Thyroid gland (tissue), 4 donors: Measurements from ENCODE around the gene ZNF804A. TPM values are rescaled to one million over a fixed set of nuclear protein-coding genes. Genes with fewer than 3 reads are reported as not detected.
"Not testable (repeated sequence)": the region's sequence is repeated elsewhere in the genome, so short reads cannot be mapped to it uniquely, and the experiment has no call there.

Source experiments
- DNase-seq, 2 donors: peaks; one replicate each; pipeline ENCODE4 v3.0.0-alpha.2; 2019
- H3K27ac ChIP-seq, 3 donors: fragments of 200-600 bp; sonication (generic); 1 replicate in 2 of 3; 2 replicates in 1 of 3; pipeline ENCODE4 v1.5.1; 2016 to 2019; ENCODE audit warnings: mild to moderate bottlenecking in 1 of 3, moderate library complexity in 1 of 3
- H3K27me3 ChIP-seq: fragments of 200-600 bp; sonication (generic); one replicate; pipeline ENCODE4 v1.5.1; 2019
- H3K36me3 ChIP-seq, 2 donors: fragments of 200-600 bp; sonication (generic); one replicate each; pipeline ENCODE4 v1.5.1; 2016 to 2019
- H3K4me1 ChIP-seq, 2 donors: fragments of 200-600 bp; sonication (generic); one replicate each; pipeline ENCODE4 v1.5.1; 2017 to 2019
- H3K4me3 ChIP-seq, 3 donors: fragments of 200-600 bp; sonication (generic); replicated peaks in 1 of 3; 1 replicate in 2 of 3; 2 replicates in 1 of 3; pipeline ENCODE4 v1.5.1; 2016; ENCODE audit warnings: mild to moderate bottlenecking in 1 of 3
- H3K9me3 ChIP-seq: fragments of 200-600 bp; sonication (generic); one replicate; pipeline ENCODE4 v1.5.1; 2017
- POLR2A ChIP-seq, 2 donors: fragments of 450-650 bp; IDR thresholded peaks; one replicate each; pipeline ENCODE4 v1.6.1; 2017; ENCODE audit warnings: antibody characterized with exemption in 2 of 2, mild to moderate bottlenecking in 2 of 2, moderate library complexity in 1 of 2
- WGBS, 2 donors: methylation state at CpG; one replicate each; pipeline ENCODE4 v1.1.5; 2017; 5-methylcytosine and 5-hydroxymethylcytosine counted together
- intact Hi-C: fragments of 100-400 bp; cut with DNase I; formaldehyde crosslinking; loops from one replicate; pipeline ENCODE4 v1.15.1; 2023
- total RNA-seq, 4 donors: library from RNA; depleted of rRNA; stranded (reverse); fragments of >200 nt; gene quantifications; one replicate each; pipeline ENCODE4 v1.2.3, GENCODE V29; 2016
- TF ChIP-seq, protein P1 (sequence below), 6 experiments: fragments of 200-600 bp in 3 of 6; fragments of 450-650 bp in 3 of 6; sonication (generic) in 3 of 6; IDR thresholded peaks; one replicate each; pipeline ENCODE4 v1.5.1; 2016 to 2019; ENCODE audit warnings: antibody characterized with exemption in 6 of 6, mild to moderate bottlenecking in 2 of 6, inconsistent platforms in 1 of 6, moderate library complexity in 1 of 6

ZNF804A gene
- total RNA-seq, 4 donors from 2014 or later: 0.49 to 1.2 TPM; not detected in 2

DNA sequence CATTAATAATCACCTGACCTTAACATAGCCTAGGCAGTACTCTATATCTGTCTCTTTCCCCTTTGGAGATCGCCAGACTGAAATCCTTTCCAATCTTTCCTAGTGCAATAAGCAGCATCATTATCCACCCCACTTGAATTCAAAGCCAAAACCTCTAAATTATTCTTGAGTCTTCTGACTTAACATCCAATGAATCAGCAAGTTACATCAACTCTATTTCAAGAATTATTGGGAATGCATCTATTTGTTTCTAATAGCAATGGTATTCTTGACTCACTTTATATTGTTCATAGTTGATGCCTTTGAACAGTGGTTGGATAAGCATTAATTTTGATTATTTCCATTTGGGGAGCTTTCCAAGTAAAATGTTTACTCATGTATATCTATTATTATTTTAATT is 144.8 kb downstream of the ZNF804A start:
- Histone ChIP-seq H3K36me3 (no peaks in the 10 kb centered on the region), H3K27ac (no peak overlapping the region), H3K9me3 (no peaks in the 10 kb centered on the region), H3K4me3 (no peak overlapping the region), H3K4me1 (no peaks in the 10 kb centered on the region), H3K27me3 (no peaks in the 10 kb centered on the region)
- no peak for TF ChIP-seq POLR2A (IDR thresholded peaks at IDR 0.05)
- TF ChIP-seq, protein P1, sequence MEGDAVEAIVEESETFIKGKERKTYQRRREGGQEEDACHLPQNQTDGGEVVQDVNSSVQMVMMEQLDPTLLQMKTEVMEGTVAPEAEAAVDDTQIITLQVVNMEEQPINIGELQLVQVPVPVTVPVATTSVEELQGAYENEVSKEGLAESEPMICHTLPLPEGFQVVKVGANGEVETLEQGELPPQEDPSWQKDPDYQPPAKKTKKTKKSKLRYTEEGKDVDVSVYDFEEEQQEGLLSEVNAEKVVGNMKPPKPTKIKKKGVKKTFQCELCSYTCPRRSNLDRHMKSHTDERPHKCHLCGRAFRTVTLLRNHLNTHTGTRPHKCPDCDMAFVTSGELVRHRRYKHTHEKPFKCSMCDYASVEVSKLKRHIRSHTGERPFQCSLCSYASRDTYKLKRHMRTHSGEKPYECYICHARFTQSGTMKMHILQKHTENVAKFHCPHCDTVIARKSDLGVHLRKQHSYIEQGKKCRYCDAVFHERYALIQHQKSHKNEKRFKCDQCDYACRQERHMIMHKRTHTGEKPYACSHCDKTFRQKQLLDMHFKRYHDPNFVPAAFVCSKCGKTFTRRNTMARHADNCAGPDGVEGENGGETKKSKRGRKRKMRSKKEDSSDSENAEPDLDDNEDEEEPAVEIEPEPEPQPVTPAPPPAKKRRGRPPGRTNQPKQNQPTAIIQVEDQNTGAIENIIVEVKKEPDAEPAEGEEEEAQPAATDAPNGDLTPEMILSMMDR (IDR thresholded peaks at IDR 0.05): no peak
- intact Hi-C loops: no loop called here
- 87 to 90% methylated on average over 1 of the region's 1 CpG for WGBS, 2 donors
- no peak for DNase-seq

DNA sequence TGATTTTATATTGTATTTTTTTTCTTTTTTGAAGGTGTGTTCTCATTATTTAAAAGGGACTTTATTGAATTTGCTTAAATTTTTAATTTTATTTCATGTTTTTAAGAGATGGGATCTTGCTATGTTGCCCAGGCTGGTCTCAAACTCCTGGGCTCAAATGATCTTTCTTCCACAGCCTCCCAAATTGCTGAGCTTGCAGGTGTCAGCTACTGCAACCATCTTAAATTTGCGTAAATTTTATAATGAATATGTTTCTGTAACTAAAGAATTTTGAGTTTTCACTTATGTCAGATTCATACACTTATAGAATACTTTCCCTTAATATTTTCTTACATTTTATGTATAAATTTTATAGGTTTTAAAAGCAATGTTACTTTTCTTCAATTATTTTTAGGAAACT is 157.8 kb downstream of the ZNF804A start:
- no peaks in the 10 kb centered on the region for H3K4me1 ChIP-seq
- no peaks in the 10 kb centered on the region for H3K27me3 ChIP-seq
- no peak overlapping the region for H3K4me3 ChIP-seq
- no peak overlapping the region for H3K27ac ChIP-seq
- 92 to 95% methylated on average over 1 of the region's 1 CpG for WGBS, 2 donors
- intact Hi-C loops: no loop called here
- DNase-seq: no peak
- H3K36me3 ChIP-seq: no peaks in the 10 kb centered on the region
- no peaks in the 10 kb centered on the region for H3K9me3 ChIP-seq
- TF ChIP-seq, protein P1 (IDR thresholded peaks at IDR 0.05): no peak
- no peak for TF ChIP-seq POLR2A (IDR thresholded peaks at IDR 0.05)

DNA sequence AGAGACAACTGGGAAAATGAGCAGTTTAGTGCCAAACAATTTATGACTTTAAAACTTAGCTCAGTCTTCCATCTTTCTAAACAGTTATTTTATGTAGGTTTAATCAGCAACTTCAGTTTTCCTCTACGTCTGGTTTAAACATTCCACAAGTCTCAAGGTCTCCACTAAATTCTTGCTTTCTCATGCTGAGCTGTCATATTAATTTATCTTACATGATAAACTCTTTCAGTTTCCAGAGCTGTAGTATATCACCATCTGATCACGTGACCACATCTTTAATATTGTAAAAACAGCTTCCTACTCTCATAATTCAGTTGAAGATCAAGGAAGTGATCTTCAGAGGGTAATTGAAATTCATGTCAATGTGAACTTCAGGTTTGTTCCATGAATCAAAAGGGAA is 158.6 kb downstream of the ZNF804A start:
- no peaks in the 10 kb centered on the region for H3K4me1 ChIP-seq
- intact Hi-C loops: no loop called here
- no peak overlapping the region for H3K4me3 ChIP-seq
- no peaks in the 10 kb centered on the region for H3K27me3 ChIP-seq
- no peaks in the 10 kb centered on the region for H3K36me3 ChIP-seq
- WGBS, 2 donors: 60 to 66% methylated on average over 2 of the region's 2 CpGs
- DNase-seq: no peak
- TF ChIP-seq, protein P1 (IDR thresholded peaks at IDR 0.05): no peak
- TF ChIP-seq POLR2A (IDR thresholded peaks at IDR 0.05): no peak
- no peaks in the 10 kb centered on the region for H3K9me3 ChIP-seq
- H3K27ac ChIP-seq: no peak overlapping the region

DNA sequence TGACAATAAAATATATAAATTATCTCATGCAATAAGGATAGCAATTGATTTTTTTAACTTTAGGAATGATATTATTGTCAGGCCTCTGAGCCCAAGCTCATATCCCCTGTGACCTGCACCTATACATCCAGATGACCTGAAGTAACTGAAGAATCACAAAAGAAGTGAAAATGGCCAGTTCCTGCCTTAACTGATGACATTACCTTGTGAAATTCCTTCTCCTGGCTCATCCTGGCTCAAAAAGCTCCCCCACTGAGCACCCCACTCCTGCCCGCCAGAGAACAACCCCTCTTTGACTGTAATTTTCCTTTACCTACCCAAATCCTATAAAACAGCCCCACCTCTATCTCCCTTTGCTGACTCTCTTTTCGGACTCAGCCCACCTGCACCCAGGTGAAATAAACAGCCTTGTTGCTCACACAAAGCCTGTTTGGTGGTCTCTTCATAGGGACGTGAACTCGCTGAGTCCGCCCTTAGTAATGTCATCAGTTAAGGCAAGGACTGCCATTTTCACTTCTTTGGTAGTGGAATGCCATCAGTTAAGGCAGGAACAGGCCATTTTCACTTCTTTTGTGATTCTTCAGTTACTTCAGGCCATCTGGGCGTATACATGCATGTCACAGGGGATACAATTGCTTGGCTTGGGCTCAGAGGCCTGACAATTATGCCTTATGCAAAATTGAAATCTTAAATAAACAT is 161.4 kb downstream of the ZNF804A start:
- H3K4me1 ChIP-seq, H3K36me3 ChIP-seq, intact Hi-C loops, H3K9me3 ChIP-seq, H3K27ac ChIP-seq, DNase-seq, H3K27me3 ChIP-seq, H3K4me3 ChIP-seq: not testable (repeated sequence)
- 89 to 92% methylated on average over 6 of the region's 6 CpGs for WGBS, 2 donors

DNA sequence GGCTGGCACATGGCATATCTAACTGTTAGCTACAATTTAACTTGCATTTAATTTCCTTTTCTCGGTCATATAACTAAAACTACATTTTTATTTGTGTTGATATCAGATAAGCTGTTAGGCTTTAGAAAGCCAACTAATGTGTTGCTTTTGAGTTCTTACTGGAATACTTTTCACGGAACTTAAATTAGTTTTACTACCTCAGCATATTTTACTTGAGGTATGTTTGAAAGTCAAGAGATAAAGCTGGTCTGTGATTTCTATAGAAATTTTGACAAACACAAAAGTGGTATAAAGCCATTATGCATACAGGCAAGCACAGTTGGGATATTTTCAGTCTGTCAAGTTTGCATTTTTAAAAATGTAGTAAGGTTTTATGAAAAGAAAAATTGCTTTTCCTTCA is 162.6 kb downstream of the ZNF804A start:
- Histone ChIP-seq H3K4me1 (no peaks in the 10 kb centered on the region), H3K27ac (no peak overlapping the region), H3K4me3 (no peak overlapping the region), H3K27me3 (no peaks in the 10 kb centered on the region), H3K36me3 (no peaks in the 10 kb centered on the region), H3K9me3 (no peaks in the 10 kb centered on the region)
- TF ChIP-seq POLR2A (IDR thresholded peaks at IDR 0.05): no peak
- TF ChIP-seq, protein P1 (IDR thresholded peaks at IDR 0.05): no peak
- 83 to 88% methylated on average over 2 of the region's 2 CpGs for whole genome bisulfite sequencing, 2 donors
- intact Hi-C loops: no loop called here
- DNase-seq: no peak
